Measurements from ENCODE around the gene PDCD10.

PDCD10 gene

GRCh38 chr3:167723872-167724271 is 10.8 kb downstream of the PDCD10 start:
- no peak overlapping the region for H3K4me3 Mint-ChIP-seq
- CTCF ChIA-PET, result no interaction called here

GRCh38 chr3:167723025-167723512 is 11.6 kb downstream of the PDCD10 start:
- Mint-ChIP-seq H3K4me1 (peaks cover 17% of the 10 kb centered on the region), H3K36me3 (peaks cover 38% of the 10 kb centered on the region), H3K27ac (no peak overlapping the region), H3K27me3 (no peaks in the 10 kb centered on the region), H3K9me3 (no peaks in the 10 kb centered on the region), H3K4me3 (no peak overlapping the region)
- DNase-seq, result no peak
- CTCF ChIA-PET, result no interaction called here

More at GRCh38 chr3:167723872-167724271, 10.8 kb downstream of the PDCD10 start:
- H3K27ac Mint-ChIP-seq, result no peak overlapping the region
- H3K27me3 Mint-ChIP-seq, result no peaks in the 10 kb centered on the region
- H3K36me3 Mint-ChIP-seq, result peaks cover 30% of the 10 kb centered on the region
- no peaks in the 10 kb centered on the region for H3K9me3 Mint-ChIP-seq
- DNase-seq, result no peak
- H3K4me1 Mint-ChIP-seq, result peaks cover 23% of the 10 kb centered on the region

GRCh38 chr3:167718582-167718981 is 16.1 kb downstream of the PDCD10 start:
- DNase-seq, result no peak
- no peaks in the 10 kb centered on the region for H3K27me3 Mint-ChIP-seq
- CTCF ChIA-PET, result no interaction called here
- no peaks in the 10 kb centered on the region for H3K9me3 Mint-ChIP-seq
- no peak overlapping the region for H3K27ac Mint-ChIP-seq
- H3K4me3 Mint-ChIP-seq, result no peak overlapping the region
- peaks cover 65% of the 10 kb centered on the region for H3K36me3 Mint-ChIP-seq
- H3K4me1 Mint-ChIP-seq, result peaks cover 19% of the 10 kb centered on the region

- CTCF ChIA-PET, result interaction anchor here (0.8 kb wide), 1 partner anchor 13 kb away, joined by 4 read pairs; no protein-coding TSS in a partner anchor
- no peak for DNase-seq
- H3K27ac Mint-ChIP-seq, result no peak overlapping the region
- H3K4me1 Mint-ChIP-seq, result peaks cover 29% of the 10 kb centered on the region
- no peaks in the 10 kb centered on the region for H3K9me3 Mint-ChIP-seq
- peaks cover 76% of the 10 kb centered on the region for H3K36me3 Mint-ChIP-seq
- H3K4me3 Mint-ChIP-seq, result no peak overlapping the region
- no peaks in the 10 kb centered on the region for H3K27me3 Mint-ChIP-seq
These were observed 17.8 kb downstream of the PDCD10 start for GRCh38 chr3:167716920-167717319.

- CTCF ChIA-PET, result interaction anchor here (1.1 kb wide), 1 partner anchor 22 kb away, joined by 3 read pairs; no protein-coding TSS in a partner anchor
- H3K9me3 Mint-ChIP-seq, result no peaks in the 10 kb centered on the region
- no peaks in the 10 kb centered on the region for H3K27me3 Mint-ChIP-seq
- DNase-seq, result no peak
- H3K36me3 Mint-ChIP-seq, result peaks cover 87% of the 10 kb centered on the region
- no peak overlapping the region for H3K4me3 Mint-ChIP-seq
- peaks cover 30% of the 10 kb centered on the region for H3K4me1 Mint-ChIP-seq
- H3K27ac Mint-ChIP-seq, result no peak overlapping the region
These were observed 19.8 kb downstream of the PDCD10 start for GRCh38 chr3:167714871-167715270.

GRCh38 chr3:167712445-167712844 is 22.2 kb downstream of the PDCD10 start:
- CTCF ChIA-PET, result no interaction called here
- no peak for DNase-seq
- no peak overlapping the region for H3K4me3 Mint-ChIP-seq
- H3K9me3 Mint-ChIP-seq, result no peaks in the 10 kb centered on the region
- no peaks in the 10 kb centered on the region for H3K27me3 Mint-ChIP-seq
- H3K4me1 Mint-ChIP-seq, result peaks cover 30% of the 10 kb centered on the region
- H3K36me3 Mint-ChIP-seq, result peaks cover 84% of the 10 kb centered on the region
- no peak overlapping the region for H3K27ac Mint-ChIP-seq

GRCh38 chr3:167711439-167711838 is 23.3 kb downstream of the PDCD10 start:
- H3K27me3 Mint-ChIP-seq, result no peaks in the 10 kb centered on the region
- H3K36me3 Mint-ChIP-seq, result peaks cover 83% of the 10 kb centered on the region
- no peak overlapping the region for H3K4me3 Mint-ChIP-seq
- peaks cover 30% of the 10 kb centered on the region for H3K4me1 Mint-ChIP-seq
- CTCF ChIA-PET, result interaction anchor here (1.3 kb wide), 1 partner anchor 29 kb away, joined by 3 read pairs; no protein-coding TSS in a partner anchor
- no peak for DNase-seq
- H3K9me3 Mint-ChIP-seq, result no peaks in the 10 kb centered on the region
- peak overlapping the region; percentile 2 for H3K27ac Mint-ChIP-seq

GRCh38 chr3:167710552-167710951 is 24.1 kb downstream of the PDCD10 start:
- peaks cover 30% of the 10 kb centered on the region for H3K4me1 Mint-ChIP-seq
- H3K27ac Mint-ChIP-seq, result no peak overlapping the region
- CTCF ChIA-PET, result no interaction called here
- no peak overlapping the region for H3K4me3 Mint-ChIP-seq
- H3K27me3 Mint-ChIP-seq, result no peaks in the 10 kb centered on the region
- peaks cover 82% of the 10 kb centered on the region for H3K36me3 Mint-ChIP-seq
- no peak for DNase-seq
- H3K9me3 Mint-ChIP-seq, result no peaks in the 10 kb centered on the region

- no peaks in the 10 kb centered on the region for H3K9me3 Mint-ChIP-seq
- H3K27ac Mint-ChIP-seq, result no peak overlapping the region
- CTCF ChIA-PET, result no interaction called here
- no peak for DNase-seq
- H3K36me3 Mint-ChIP-seq, result peaks cover 75% of the 10 kb centered on the region
- peaks cover 23% of the 10 kb centered on the region for H3K4me1 Mint-ChIP-seq
- H3K27me3 Mint-ChIP-seq, result no peaks in the 10 kb centered on the region
- H3K4me3 Mint-ChIP-seq, result no peak overlapping the region
These were observed 25.0 kb downstream of the PDCD10 start for GRCh38 chr3:167709690-167710089.

- H3K4me3 Mint-ChIP-seq, result no peak overlapping the region
- H3K9me3 Mint-ChIP-seq, result no peaks in the 10 kb centered on the region
- H3K36me3 Mint-ChIP-seq, result peaks cover 47% of the 10 kb centered on the region
- DNase-seq, result no peak
- H3K4me1 Mint-ChIP-seq, result peaks cover under 1% of the 10 kb centered on the region
- H3K27me3 Mint-ChIP-seq, result no peaks in the 10 kb centered on the region
- H3K27ac Mint-ChIP-seq, result no peak overlapping the region
- CTCF ChIA-PET, result no interaction called here
These were observed 28.9 kb downstream of the PDCD10 start for GRCh38 chr3:167705840-167706239.

- CTCF ChIA-PET, result interaction anchor here (0.7 kb wide), 1 partner anchor 1147 kb away, joined by 3 read pairs; no protein-coding TSS in a partner anchor
- H3K36me3 Mint-ChIP-seq, result peaks cover 34% of the 10 kb centered on the region
- H3K9me3 Mint-ChIP-seq, result no peaks in the 10 kb centered on the region
- no peak overlapping the region for H3K4me3 Mint-ChIP-seq
- no peaks in the 10 kb centered on the region for H3K27me3 Mint-ChIP-seq
- H3K4me1 Mint-ChIP-seq, result no peaks in the 10 kb centered on the region
- no peak overlapping the region for H3K27ac Mint-ChIP-seq
- no peak for DNase-seq
These were observed 33.8 kb downstream of the PDCD10 start for GRCh38 chr3:167700926-167701325.

- Mint-ChIP-seq H3K27me3 (no peaks in the 10 kb centered on the region), H3K27ac (no peak overlapping the region), H3K36me3 (peaks cover 36% of the 10 kb centered on the region), H3K4me3 (no peak overlapping the region), H3K4me1 (no peaks in the 10 kb centered on the region), H3K9me3 (no peaks in the 10 kb centered on the region)
- CTCF ChIA-PET, result no interaction called here
- no peak for DNase-seq
These were observed 34.6 kb downstream of the PDCD10 start for GRCh38 chr3:167700046-167700445.

- peaks cover 36% of the 10 kb centered on the region for H3K36me3 Mint-ChIP-seq
- H3K4me3 Mint-ChIP-seq, result no peak overlapping the region
- CTCF ChIA-PET, result no interaction called here
- H3K27me3 Mint-ChIP-seq, result no peaks in the 10 kb centered on the region
- no peak for DNase-seq
- H3K27ac Mint-ChIP-seq, result no peak overlapping the region
- peaks cover 24% of the 10 kb centered on the region for H3K4me1 Mint-ChIP-seq
- no peaks in the 10 kb centered on the region for H3K9me3 Mint-ChIP-seq
These were observed 40.6 kb downstream of the PDCD10 start for GRCh38 chr3:167694121-167694520.

GRCh38 chr3:167691366-167691765 is 43.3 kb downstream of the PDCD10 start:
- H3K27me3 Mint-ChIP-seq, result no peaks in the 10 kb centered on the region
- H3K4me3 Mint-ChIP-seq, result no peak overlapping the region
- peak; percentile 35 for DNase-seq
- H3K27ac Mint-ChIP-seq, result peak overlapping the region; percentile 63
- no peaks in the 10 kb centered on the region for H3K9me3 Mint-ChIP-seq
- H3K36me3 Mint-ChIP-seq, result peaks cover 28% of the 10 kb centered on the region
- CTCF ChIA-PET, result interaction anchor here (1.1 kb wide), 1 partner anchor 49 kb away, joined by 3 read pairs; no protein-coding TSS in a partner anchor
- H3K4me1 Mint-ChIP-seq, result peaks cover 24% of the 10 kb centered on the region

GRCh38 chr3:167684388-167684993 is 50.2 kb downstream of the PDCD10 start:
- Mint-ChIP-seq H3K9me3 (no peaks in the 10 kb centered on the region), H3K27ac (no peak overlapping the region), H3K36me3 (peaks cover 23% of the 10 kb centered on the region), H3K4me1 (no peaks in the 10 kb centered on the region), H3K27me3 (no peaks in the 10 kb centered on the region), H3K4me3 (no peak overlapping the region)
- DNase-seq, result peak; percentile 43
- CTCF ChIA-PET, result interaction anchor here (0.6 to 2.9 kb wide), 11 partner anchors 10 to 304 kb away, joined by 3 to 15 read pairs (median 3); partner anchors contain the start of gene ZBBX

Measured in activated naive CD4-positive, alpha-beta T cell treated with anti-CD3 and anti-CD28 coated beads, Interleukin-2, amount 10 ng/mL, durations not matched to agents 7 days and 5 days (primary cell).